BJ (cell line): ENCODE data around the gene IFIT1. TPM values are rescaled to one million over a fixed set of nuclear protein-coding genes. Genes with fewer than 3 reads are reported as not detected.

Source experiments
- CTCF ChIA-PET: fragments of 350-600 bp; formaldehyde crosslinking; extraction: SDS; loops from one replicate; lab custom pipeline; 2021; ENCODE audit warnings: antibody characterized with exemption, inconsistent platforms; lab: Yijun Ruan, JAX
- POLR2A ChIA-PET: fragments of 300-600 bp; sonication (Branson Sonifier 250); formaldehyde crosslinking; extraction: SDS; loops from one replicate; lab custom pipeline; 2021; ENCODE audit warnings: antibody characterized with exemption; lab: Charles Lee
- DNase-seq: peaks from one replicate; pipeline ENCODE4 v3.0.0-alpha.2; 2011; ENCODE audit warnings: low read depth
- H3K27me3 ChIP-seq: 2 replicates; pipeline ENCODE4 v1.6.0; 2011; ENCODE audit warnings: low read length; ENCODE audit not compliant: control insufficient read depth, insufficient read depth
- H3K36me3 ChIP-seq: 2 replicates; pipeline ENCODE4 v1.5.1; 2011; ENCODE audit warnings: low read length; ENCODE audit not compliant: control insufficient read depth, insufficient read depth
- H3K4me3 ChIP-seq: 2 replicates; pipeline ENCODE4 v1.5.1; 2011; ENCODE audit warnings: low read depth, mild to moderate bottlenecking, control low read depth, low read length
- polyA plus RNA-seq: library from polyadenylated mRNA; depleted of rRNA; stranded (reverse); fragments of >200 nt; gene quantifications from 2 replicates; pipeline ENCODE4 v1.2.3, GENCODE V29; 2011
- TF ChIP-seq, protein P1 (sequence below): IDR thresholded peaks from 2 replicates; pipeline ENCODE4 v1.5.1; 2011; ENCODE audit warnings: low read depth, mild to moderate bottlenecking, control low read depth, inconsistent platforms, low read length, moderate library complexity; ENCODE audit not compliant: insufficient read depth

Gene IFIT1
- polyA plus RNA-seq, 1 experiment: 25.1 TPM

DNA sequence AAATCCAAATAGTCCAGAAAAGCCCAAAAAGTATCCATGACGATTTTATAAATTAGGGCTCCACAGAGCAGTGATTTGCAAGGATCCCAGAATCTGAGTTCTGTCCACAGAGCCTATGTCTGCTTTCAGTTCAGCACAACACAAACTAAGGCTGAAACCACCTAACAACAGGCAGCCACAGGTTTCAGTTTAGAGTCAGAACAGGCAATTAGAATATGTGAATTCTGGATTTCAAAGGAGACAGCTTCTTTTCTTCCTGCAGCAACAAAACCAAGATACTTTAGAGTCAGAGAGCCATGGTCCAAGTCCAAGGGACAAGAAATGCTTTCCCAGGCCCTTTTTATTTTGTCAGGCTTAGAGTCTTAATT lies 41.0 kb upstream of the IFIT1 start:
- Histone ChIP-seq H3K4me3 (no peak overlapping the region), H3K27me3 (no peaks in the 10 kb centered on the region), H3K36me3 (no peaks in the 10 kb centered on the region)
- TF ChIP-seq, protein P1, sequence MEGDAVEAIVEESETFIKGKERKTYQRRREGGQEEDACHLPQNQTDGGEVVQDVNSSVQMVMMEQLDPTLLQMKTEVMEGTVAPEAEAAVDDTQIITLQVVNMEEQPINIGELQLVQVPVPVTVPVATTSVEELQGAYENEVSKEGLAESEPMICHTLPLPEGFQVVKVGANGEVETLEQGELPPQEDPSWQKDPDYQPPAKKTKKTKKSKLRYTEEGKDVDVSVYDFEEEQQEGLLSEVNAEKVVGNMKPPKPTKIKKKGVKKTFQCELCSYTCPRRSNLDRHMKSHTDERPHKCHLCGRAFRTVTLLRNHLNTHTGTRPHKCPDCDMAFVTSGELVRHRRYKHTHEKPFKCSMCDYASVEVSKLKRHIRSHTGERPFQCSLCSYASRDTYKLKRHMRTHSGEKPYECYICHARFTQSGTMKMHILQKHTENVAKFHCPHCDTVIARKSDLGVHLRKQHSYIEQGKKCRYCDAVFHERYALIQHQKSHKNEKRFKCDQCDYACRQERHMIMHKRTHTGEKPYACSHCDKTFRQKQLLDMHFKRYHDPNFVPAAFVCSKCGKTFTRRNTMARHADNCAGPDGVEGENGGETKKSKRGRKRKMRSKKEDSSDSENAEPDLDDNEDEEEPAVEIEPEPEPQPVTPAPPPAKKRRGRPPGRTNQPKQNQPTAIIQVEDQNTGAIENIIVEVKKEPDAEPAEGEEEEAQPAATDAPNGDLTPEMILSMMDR: no peak
- POLR2A ChIA-PET: no interaction called here
- DNase-seq: no peak
- CTCF ChIA-PET: interaction anchor here (0.8 to 2.4 kb wide), 3 partner anchors 18 to 68 kb away, joined by 3 to 11 read pairs (median 3); no protein-coding TSS in a partner anchor

DNA sequence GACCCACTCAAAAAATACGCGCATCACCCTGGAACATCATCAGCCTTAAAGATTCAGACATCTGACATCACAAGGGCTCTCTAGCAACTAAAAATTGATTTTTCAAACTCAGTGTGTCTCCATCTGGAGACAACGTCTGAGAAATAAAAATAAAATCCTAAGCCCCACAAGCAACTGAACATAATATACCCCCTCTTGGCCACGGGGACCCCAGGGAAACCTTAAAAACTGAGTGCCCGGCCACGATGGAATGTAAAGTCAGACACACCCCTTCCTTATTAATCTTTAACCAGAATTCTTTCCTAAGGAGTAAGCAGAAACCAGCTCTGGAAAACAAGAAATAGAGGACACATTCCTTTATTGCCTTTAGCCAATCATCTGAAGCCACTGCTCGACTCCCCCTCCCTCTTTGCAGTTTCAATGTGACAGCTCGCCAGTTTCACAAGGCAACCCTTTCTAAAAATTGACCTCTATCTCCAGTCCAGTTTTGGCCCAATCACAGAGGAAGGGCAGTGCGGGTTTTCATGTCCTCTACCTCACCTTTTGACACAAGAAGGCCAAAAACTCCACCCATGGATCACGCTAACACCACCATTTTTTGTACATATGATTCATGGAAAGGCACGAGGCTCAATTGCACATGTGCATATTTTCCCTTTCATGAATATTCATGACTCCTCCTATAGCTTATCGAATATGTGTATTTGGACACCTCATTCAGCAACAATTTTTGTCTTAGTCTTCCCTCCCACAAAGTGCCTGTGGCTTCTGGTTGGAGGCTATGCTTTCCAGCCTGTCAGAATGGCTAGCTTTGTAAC lies 40.4 kb upstream of the IFIT1 start:
- Histone ChIP-seq H3K27me3 (no peaks in the 10 kb centered on the region), H3K4me3 (no peak overlapping the region), H3K36me3 (no peaks in the 10 kb centered on the region)
- POLR2A ChIA-PET: no interaction called here
- CTCF ChIA-PET: interaction anchor here (0.7 to 2.4 kb wide), 3 partner anchors 18 to 502 kb away, joined by 3 to 11 read pairs (median 3); no protein-coding TSS in a partner anchor
- TF ChIP-seq, protein P1: no peak
- peak; percentile 99 for DNase-seq

DNA sequence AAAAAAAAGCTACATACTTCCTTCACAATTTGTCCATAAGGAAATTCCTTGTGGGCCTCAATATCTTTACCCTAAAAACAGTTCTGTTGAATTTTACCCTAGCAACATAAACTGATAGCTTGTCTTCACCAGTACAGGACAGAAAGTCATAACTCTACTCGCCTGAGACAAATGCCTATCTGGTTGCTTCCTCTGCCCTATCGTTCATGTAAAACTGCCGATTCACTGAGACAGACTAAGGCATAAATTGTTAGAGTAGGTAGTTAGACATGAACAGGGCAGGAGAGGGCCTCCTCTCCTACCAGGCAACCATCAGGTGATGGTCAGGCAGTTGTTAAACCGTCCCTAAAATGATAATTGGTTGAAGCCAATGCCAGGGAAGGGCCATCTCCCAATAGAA lies 39.6 kb upstream of the IFIT1 start:
- no peak for DNase-seq
- Histone ChIP-seq H3K4me3 (no peak overlapping the region), H3K36me3 (no peaks in the 10 kb centered on the region), H3K27me3 (no peaks in the 10 kb centered on the region)
- TF ChIP-seq, protein P1: no peak
- ChIA-PET POLR2A (interaction anchor here (0.6 kb wide), 2 partner anchors 62 to 91 kb away, joined by 7 read pairs; no protein-coding TSS in a partner anchor), CTCF (interaction anchor here (2.4 kb wide), 1 partner anchor 17 kb away, joined by 11 read pairs; no protein-coding TSS in a partner anchor)

DNA sequence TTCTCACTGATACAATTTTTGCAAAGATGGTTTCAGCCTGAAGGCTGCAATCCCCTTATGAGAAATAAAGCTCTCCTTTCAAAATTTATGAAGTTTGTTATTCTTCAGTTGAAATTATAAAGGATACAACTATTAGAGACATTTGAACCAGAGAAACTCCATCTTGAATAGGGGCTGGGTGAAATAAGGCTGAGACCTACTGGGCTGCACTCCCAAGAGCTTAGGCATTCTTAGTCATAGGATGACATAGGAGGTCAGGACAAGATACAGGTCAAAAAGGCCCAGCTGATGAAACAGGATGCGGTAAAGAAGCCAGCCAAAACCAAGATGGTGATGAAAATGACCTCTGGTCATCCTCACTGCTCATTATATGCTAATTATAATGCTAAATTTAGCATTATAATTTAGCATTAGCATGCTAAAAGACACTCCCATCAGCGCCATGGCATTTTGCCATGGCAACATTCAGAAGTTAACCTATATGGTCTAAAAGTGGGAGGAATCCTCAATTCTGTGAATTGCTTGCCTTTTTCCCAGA lies 37.0 kb upstream of the IFIT1 start:
- no peaks in the 10 kb centered on the region for H3K27me3 ChIP-seq
- H3K36me3 ChIP-seq: no peaks in the 10 kb centered on the region
- TF ChIP-seq, protein P1: no peak
- no peak for DNase-seq
- POLR2A ChIA-PET: no interaction called here
- H3K4me3 ChIP-seq: no peak overlapping the region
- CTCF ChIA-PET: interaction anchor here (0.8 to 1.7 kb wide), 7 partner anchors 9 to 97 kb away, joined by 3 to 6 read pairs (median 3); no protein-coding TSS in a partner anchor

DNA sequence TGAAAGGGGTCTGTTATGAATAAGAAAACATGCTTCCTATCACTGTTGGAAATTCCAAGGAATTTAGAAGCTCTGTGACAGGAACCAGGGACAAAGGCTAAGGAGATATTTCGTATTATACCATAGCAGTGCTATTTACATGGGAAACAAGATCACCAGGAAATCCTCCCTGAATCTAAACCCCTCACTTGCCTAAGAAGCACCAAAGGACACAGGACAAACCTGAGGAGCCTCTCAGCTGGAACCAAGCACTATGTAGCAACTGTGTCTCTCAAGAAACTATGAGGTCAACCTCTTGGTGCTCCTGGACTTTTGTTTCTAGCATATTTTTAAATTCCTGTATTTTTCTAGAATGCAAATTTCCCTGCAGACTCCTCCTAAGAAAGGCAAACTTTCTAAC lies 35.3 kb upstream of the IFIT1 start:
- CTCF ChIA-PET: interaction anchor here (3.9 kb wide), 1 partner anchor 12 kb away, joined by 30 read pairs; no protein-coding TSS in a partner anchor
- TF ChIP-seq, protein P1: no peak
- no peak for DNase-seq
- Histone ChIP-seq H3K36me3 (no peaks in the 10 kb centered on the region), H3K27me3 (no peaks in the 10 kb centered on the region), H3K4me3 (no peak overlapping the region)
- POLR2A ChIA-PET: no interaction called here
